ENCODE data around the gene TCF25.

Gene TCF25

GRCh38 chr16:89844739-89845339 lies 28.6 kb upstream of the TCF25 start:
- DNase-seq (ENCODE audit: low read depth in 2 of 2) = no peak

GRCh38 chr16:89845417-89845816 lies 28.0 kb upstream of the TCF25 start:
- no peak for DNase-seq (ENCODE audit: low read depth in 2 of 2)

GRCh38 chr16:89847051-89847939 lies 26.1 kb upstream of the TCF25 start:
- no peak for DNase-seq (ENCODE audit: low read depth in 2 of 2)

- DNase-seq (ENCODE audit: low read depth in 2 of 2) = no peak
Measured at GRCh38 chr16:89847940-89848297, 25.5 kb upstream of the TCF25 start.

GRCh38 chr16:89848974-89849373 lies 24.4 kb upstream of the TCF25 start:
- no peak for DNase-seq (ENCODE audit: low read depth in 2 of 2)

- no peak for DNase-seq (ENCODE audit: low read depth in 2 of 2)
Measured at GRCh38 chr16:89853306-89853993, 19.9 kb upstream of the TCF25 start.

- no peak for DNase-seq (ENCODE audit: low read depth in 2 of 2)
Measured at GRCh38 chr16:89855301-89855945, 18.0 kb upstream of the TCF25 start.

GRCh38 chr16:89855986-89856385 lies 17.4 kb upstream of the TCF25 start:
- DNase-seq (ENCODE audit: low read depth in 2 of 2) = no peak

GRCh38 chr16:89858973-89859614 lies 14.3 kb upstream of the TCF25 start:
- no peak for DNase-seq (ENCODE audit: low read depth in 2 of 2)

GRCh38 chr16:89859615-89860007 lies 13.8 kb upstream of the TCF25 start:
- no peak for DNase-seq (ENCODE audit: low read depth in 2 of 2)

- peak; percentile 69 to 72 for DNase-seq (ENCODE audit: low read depth in 2 of 2)
Measured at GRCh38 chr16:89860747-89861304, 12.6 kb upstream of the TCF25 start.

GRCh38 chr16:89861648-89862047 lies 11.7 kb upstream of the TCF25 start:
- DNase-seq (ENCODE audit: low read depth in 2 of 2) = no peak

GRCh38 chr16:89862732-89863131 lies 10.7 kb upstream of the TCF25 start:
- no peak for DNase-seq (ENCODE audit: low read depth in 2 of 2)

GRCh38 chr16:89863741-89864526 lies 9.5 kb upstream of the TCF25 start:
- DNase-seq (ENCODE audit: low read depth in 2 of 2) = no peak

- no peak for DNase-seq (ENCODE audit: low read depth in 2 of 2)
Measured at GRCh38 chr16:89864527-89864820, 8.9 kb upstream of the TCF25 start.

- no peak for DNase-seq (ENCODE audit: low read depth in 2 of 2)
Measured at GRCh38 chr16:89867918-89868317, 5.5 kb upstream of the TCF25 start.

GRCh38 chr16:89869911-89870310 lies 3.5 kb upstream of the TCF25 start:
- DNase-seq (ENCODE audit: low read depth in 2 of 2) = no peak

GRCh38 chr16:89870440-89870839 lies 3.0 kb upstream of the TCF25 start:
- DNase-seq (ENCODE audit: low read depth in 2 of 2) = no peak

GRCh38 chr16:89871895-89872294 lies 1.5 kb upstream of the TCF25 start:
- no peak for DNase-seq (ENCODE audit: low read depth in 2 of 2)

GRCh38 chr16:89873972-89874689 lies 739 bp downstream of the TCF25 start:
- peak; percentile 90 to 95 for DNase-seq (ENCODE audit: low read depth in 2 of 2)

All from activated CD4-positive, alpha-beta T cell treated with anti-CD3 and anti-CD28 coated beads for 24 hours (primary cell).